H1 (cell line): ENCODE data around the gene GULP1.

Experiments used
- EP300 ChIP-seq, 2 experiments: IDR thresholded peaks; 1 replicate in 1 of 2; 2 replicates in 1 of 2; pipeline ENCODE4 v1.6.1; 2011 to 2012; ENCODE audit warnings: low read depth in 2 of 2, low read length in 2 of 2, mild to moderate bottlenecking in 2 of 2, borderline replicate concordance in 1 of 2, inconsistent platforms in 1 of 2, moderate library complexity in 1 of 2
- KDM1A ChIP-seq: fragments of 200-600, 300-600 bp; sonication (generic); IDR thresholded peaks from 2 replicates; pipeline ENCODE4 v1.7.1; 2016; ENCODE audit warnings: mild to moderate bottlenecking, low read length, borderline replicate concordance
- KDM5A ChIP-seq: fragments of 200-600 bp; IDR thresholded peaks from 2 replicates; pipeline ENCODE4 v1.7.1; 2012; ENCODE audit warnings: mild to moderate bottlenecking, low read length, inconsistent platforms, mixed read lengths
- MAFK ChIP-seq: IDR thresholded peaks from 2 replicates; pipeline ENCODE4 v1.6.1; 2012; ENCODE audit warnings: low read depth, mild to moderate bottlenecking, improper control_type of control experiment, low read length
- POLR2A ChIP-seq, 2 experiments: IDR thresholded peaks; 1 replicate in 1 of 2; 2 replicates in 1 of 2; pipeline ENCODE4 v1.6.1; 2011; ENCODE audit warnings: low read depth in 2 of 2, low read length in 2 of 2, mild to moderate bottlenecking in 2 of 2; ENCODE audit errors: control extremely low read depth in 1 of 2
- POLR2AphosphoS5 ChIP-seq: IDR thresholded peaks from 2 replicates; pipeline ENCODE4 v1.6.1; 2011; ENCODE audit warnings: low read depth, low read length
- RXRA ChIP-seq: IDR thresholded peaks from 2 replicates; pipeline ENCODE4 v1.6.1; 2011; ENCODE audit warnings: low read depth, mild to moderate bottlenecking, low read length, moderate library complexity; ENCODE audit not compliant: insufficient read depth
- TF ChIP-seq, protein P1 (sequence below): IDR thresholded peaks from 2 replicates; pipeline ENCODE4 v1.6.1; 2011; ENCODE audit warnings: low read depth, mild to moderate bottlenecking, low read length; ENCODE audit not compliant: insufficient read depth
- TF ChIP-seq, protein P2 (sequence below), 3 experiments: IDR thresholded peaks; 1 replicate in 2 of 3; 2 replicates in 1 of 3; pipeline versions ENCODE4 v1.5.1 to v1.6.1; 2011; ENCODE audit warnings: low read length in 3 of 3, mild to moderate bottlenecking in 3 of 3, inconsistent platforms in 2 of 3, low read depth in 1 of 3, moderate library complexity in 1 of 3; ENCODE audit not compliant: insufficient read depth in 1 of 3; ENCODE audit errors: control extremely low read depth in 1 of 3

DNA sequence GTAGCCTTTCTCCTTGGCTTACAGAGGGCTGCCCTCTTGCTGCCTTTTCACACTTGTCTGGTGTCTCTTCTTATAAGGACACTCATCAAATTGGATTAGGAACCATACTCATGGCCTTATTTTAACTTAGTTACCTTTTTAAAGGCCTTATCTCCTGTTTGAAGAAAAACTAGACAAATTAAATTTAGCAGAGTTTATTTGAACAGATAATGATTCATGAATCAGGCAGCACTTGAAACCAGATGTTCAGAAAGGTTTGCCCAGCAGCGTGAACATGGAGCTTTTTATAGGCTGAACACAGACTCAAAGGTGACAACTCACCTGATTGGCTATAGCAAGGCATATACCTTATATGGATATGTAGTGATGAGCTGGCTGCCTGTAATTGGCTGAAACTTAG, 238.0 kb downstream of the GULP1 start:
- TF ChIP-seq, protein P1, sequence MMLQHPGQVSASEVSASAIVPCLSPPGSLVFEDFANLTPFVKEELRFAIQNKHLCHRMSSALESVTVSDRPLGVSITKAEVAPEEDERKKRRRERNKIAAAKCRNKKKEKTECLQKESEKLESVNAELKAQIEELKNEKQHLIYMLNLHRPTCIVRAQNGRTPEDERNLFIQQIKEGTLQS: no peak
- TF ChIP-seq RXRA (no peak), POLR2AphosphoS5 (no peak), KDM5A (no peak), MAFK (no peak), EP300 (IDR thresholded peaks at IDR 0.05; ENCODE audit: borderline replicate concordance in 1 of 2, low read depth in 2 of 2, low read length in 2 of 2) (no peak), POLR2A (IDR thresholded peaks at IDR 0.05; ENCODE audit: control extremely low read depth in 1 of 2, low read depth in 2 of 2, low read length in 2 of 2) (no peak), KDM1A (no peak)
- TF ChIP-seq, protein P2, sequence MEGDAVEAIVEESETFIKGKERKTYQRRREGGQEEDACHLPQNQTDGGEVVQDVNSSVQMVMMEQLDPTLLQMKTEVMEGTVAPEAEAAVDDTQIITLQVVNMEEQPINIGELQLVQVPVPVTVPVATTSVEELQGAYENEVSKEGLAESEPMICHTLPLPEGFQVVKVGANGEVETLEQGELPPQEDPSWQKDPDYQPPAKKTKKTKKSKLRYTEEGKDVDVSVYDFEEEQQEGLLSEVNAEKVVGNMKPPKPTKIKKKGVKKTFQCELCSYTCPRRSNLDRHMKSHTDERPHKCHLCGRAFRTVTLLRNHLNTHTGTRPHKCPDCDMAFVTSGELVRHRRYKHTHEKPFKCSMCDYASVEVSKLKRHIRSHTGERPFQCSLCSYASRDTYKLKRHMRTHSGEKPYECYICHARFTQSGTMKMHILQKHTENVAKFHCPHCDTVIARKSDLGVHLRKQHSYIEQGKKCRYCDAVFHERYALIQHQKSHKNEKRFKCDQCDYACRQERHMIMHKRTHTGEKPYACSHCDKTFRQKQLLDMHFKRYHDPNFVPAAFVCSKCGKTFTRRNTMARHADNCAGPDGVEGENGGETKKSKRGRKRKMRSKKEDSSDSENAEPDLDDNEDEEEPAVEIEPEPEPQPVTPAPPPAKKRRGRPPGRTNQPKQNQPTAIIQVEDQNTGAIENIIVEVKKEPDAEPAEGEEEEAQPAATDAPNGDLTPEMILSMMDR (IDR thresholded peaks at IDR 0.05; ENCODE audit: control extremely low read depth in 1 of 3, insufficient read depth in 1 of 3, low read depth in 1 of 3, low read length in 3 of 3): no peak
